OCI-LY1 (cell line): ENCODE measurements around the gene SUPT3H.
"Not testable (repeated sequence)": the region's sequence is repeated elsewhere in the genome, so short reads cannot be mapped to it uniquely, and the experiment has no call there.

ENCODE experiments used
- H2AFZ ChIP-seq: fragments of 200-600 bp; sonication (generic), shearing (Covaris generic); 2 replicates; pipeline ENCODE4 v1.6.0; 2014; ENCODE audit warnings: antibody characterized with exemption, mild to moderate bottlenecking, low read length
- H3F3A ChIP-seq: fragments of 200-600 bp; sonication (generic), shearing (Covaris generic); 2 replicates; pipeline ENCODE4 v1.6.0; 2014; ENCODE audit warnings: mild to moderate bottlenecking, antibody characterized with exemption, low read length, moderate library complexity; ENCODE audit not compliant: insufficient read depth
- H3K27ac ChIP-seq: fragments of 200-600 bp; sonication (generic); 2 replicates; pipeline ENCODE4 v1.5.1; 2014; ENCODE audit warnings: low read length, mixed run types, mild to moderate bottlenecking, low read depth; ENCODE audit not compliant: poor library complexity, severe bottlenecking
- H3K27me3 ChIP-seq: fragments of 200-600 bp; sonication (generic); 2 replicates; pipeline ENCODE4 v1.6.0; 2014; ENCODE audit warnings: antibody characterized with exemption, mild to moderate bottlenecking, low read length, moderate library complexity; ENCODE audit not compliant: insufficient read depth
- H3K36me3 ChIP-seq: fragments of 200-600 bp; sonication (generic); 2 replicates; pipeline ENCODE4 v1.6.1; 2014; ENCODE audit warnings: mild to moderate bottlenecking, antibody characterized with exemption, low read length, moderate library complexity, mixed read lengths; ENCODE audit not compliant: insufficient read depth
- H3K4me1 ChIP-seq: fragments of 200-600 bp; sonication (generic); 2 replicates; pipeline ENCODE4 v1.5.1; 2014; ENCODE audit warnings: mild to moderate bottlenecking, low read length, moderate library complexity; ENCODE audit not compliant: insufficient read depth, severe bottlenecking
- H3K4me2 ChIP-seq: fragments of 200-600 bp; sonication (generic), shearing (Covaris generic); 2 replicates; pipeline ENCODE4 v1.6.1; 2014; ENCODE audit warnings: low read length
- H3K4me3 ChIP-seq: fragments of 200-600 bp; sonication (generic); 2 replicates; pipeline ENCODE4 v1.5.1; 2014; ENCODE audit warnings: low read length, low read depth, mild to moderate bottlenecking, mixed read lengths; ENCODE audit not compliant: poor library complexity, severe bottlenecking
- H3K79me2 ChIP-seq: fragments of 200-600 bp; shearing (Covaris generic); 2 replicates; pipeline ENCODE4 v1.6.1; 2016; ENCODE audit warnings: mixed run types, low read length, mixed read lengths; ENCODE audit not compliant: insufficient read depth
- H3K9ac ChIP-seq: fragments of 200-600 bp; sonication (generic), shearing (Covaris generic); 2 replicates; pipeline ENCODE4 v1.6.1; 2014; ENCODE audit warnings: mild to moderate bottlenecking, low read length, mixed read lengths
- H3K9me2 ChIP-seq: fragments of 200-600 bp; sonication (generic), shearing (Covaris generic); 2 replicates; pipeline ENCODE4 v1.6.1; 2014; ENCODE audit warnings: low read depth, mild to moderate bottlenecking, low read length, mixed read lengths
- H3K9me3 ChIP-seq: fragments of 200-600 bp; shearing (Covaris generic); 2 replicates; pipeline ENCODE4 v1.6.1; 2014; ENCODE audit warnings: low read length, mixed read lengths
- H4K20me1 ChIP-seq: fragments of 200-600 bp; sonication (generic), shearing (Covaris generic); 2 replicates; pipeline ENCODE4 v1.6.0; 2016; ENCODE audit warnings: mild to moderate bottlenecking, low read length; ENCODE audit not compliant: insufficient read depth
- EZH2 ChIP-seq: fragments of 200-600 bp; sonication (generic), shearing (Covaris generic); IDR thresholded peaks from 2 replicates; pipeline ENCODE4 v1.8.0; 2017; ENCODE audit warnings: borderline replicate concordance, mixed run types, mild to moderate bottlenecking, antibody characterized with exemption, low read length, moderate library complexity, mixed read lengths
- TF ChIP-seq, protein P1 (sequence below): fragments of 200-600 bp; sonication (generic), shearing (Covaris generic); IDR thresholded peaks from 2 replicates; pipeline ENCODE4 v1.5.1; 2017; ENCODE audit warnings: mild to moderate bottlenecking, antibody characterized with exemption, low read length, moderate library complexity, mixed read lengths

SUPT3H gene

DNA sequence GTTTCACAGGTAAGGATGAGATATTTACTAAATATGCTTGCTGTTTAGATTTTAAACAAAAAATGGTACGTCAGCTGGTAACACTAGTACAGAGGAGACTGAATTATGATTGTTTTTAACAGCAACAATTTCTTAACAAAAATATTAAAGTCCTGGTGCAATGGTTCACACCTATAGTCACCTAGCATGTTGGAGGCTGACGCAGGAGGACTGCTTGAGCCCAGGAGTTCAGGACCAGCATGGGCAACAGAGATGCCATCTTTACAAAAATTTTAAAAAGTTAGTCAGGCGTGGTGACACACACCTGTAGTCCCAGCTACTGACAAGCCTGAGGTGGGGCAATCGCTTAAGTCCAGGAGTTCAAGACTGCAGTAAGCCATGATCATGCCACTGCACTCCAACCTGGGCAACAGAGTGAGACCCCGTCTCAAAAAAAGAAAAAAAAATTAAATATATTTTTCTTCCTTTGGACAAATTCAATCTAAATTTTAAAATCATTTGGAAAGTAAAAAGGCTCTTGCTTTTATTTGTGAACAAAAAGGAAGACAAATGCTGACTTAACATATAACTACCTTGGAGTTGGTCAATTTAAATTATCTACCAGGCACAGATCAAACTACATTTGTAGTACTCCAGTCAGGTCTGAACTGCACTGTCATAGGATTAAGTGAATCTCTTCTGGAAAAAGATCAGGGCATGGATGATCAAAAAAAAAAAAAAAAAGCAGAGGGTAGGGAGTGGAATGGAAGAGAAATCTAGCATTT, 87.8 kb downstream of the SUPT3H start:
- no peak overlapping the region for H3K27ac ChIP-seq
- H3K9me3 ChIP-seq = no peaks in the 10 kb centered on the region
- no peak overlapping the region for H3K9ac ChIP-seq

DNA sequence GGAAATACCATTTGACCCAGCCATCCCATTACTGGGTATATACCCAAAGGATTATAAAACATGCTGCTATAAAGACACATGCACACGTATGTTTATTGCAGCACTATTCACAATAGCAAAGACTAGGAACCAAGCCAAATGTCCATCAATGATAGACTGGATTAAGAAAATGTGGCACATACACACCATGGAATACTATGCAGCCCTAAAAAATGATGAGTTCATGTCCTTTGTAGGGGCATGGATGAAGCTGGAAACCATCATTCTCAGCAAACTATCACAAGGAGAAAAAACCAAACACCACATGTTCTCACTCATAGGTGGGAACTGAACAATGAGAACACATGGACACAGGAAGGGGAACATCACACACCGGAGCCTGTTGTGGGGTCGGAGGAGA, 91.0 kb downstream of the SUPT3H start:
- H3K9ac ChIP-seq, H4K20me1 ChIP-seq, H3K27ac ChIP-seq, H3K4me2 ChIP-seq, H3K79me2 ChIP-seq, H3K9me3 ChIP-seq, H2AFZ ChIP-seq, H3K27me3 ChIP-seq, H3K36me3 ChIP-seq, H3K4me1 ChIP-seq, H3K4me3 ChIP-seq, H3K9me2 ChIP-seq, H3F3A ChIP-seq: not testable (repeated sequence)

More for the DNA sequence above, 87.8 kb downstream of the SUPT3H start:
- H2AFZ ChIP-seq = no peak overlapping the region
- TF ChIP-seq EZH2 = no peak
- TF ChIP-seq, protein P1, sequence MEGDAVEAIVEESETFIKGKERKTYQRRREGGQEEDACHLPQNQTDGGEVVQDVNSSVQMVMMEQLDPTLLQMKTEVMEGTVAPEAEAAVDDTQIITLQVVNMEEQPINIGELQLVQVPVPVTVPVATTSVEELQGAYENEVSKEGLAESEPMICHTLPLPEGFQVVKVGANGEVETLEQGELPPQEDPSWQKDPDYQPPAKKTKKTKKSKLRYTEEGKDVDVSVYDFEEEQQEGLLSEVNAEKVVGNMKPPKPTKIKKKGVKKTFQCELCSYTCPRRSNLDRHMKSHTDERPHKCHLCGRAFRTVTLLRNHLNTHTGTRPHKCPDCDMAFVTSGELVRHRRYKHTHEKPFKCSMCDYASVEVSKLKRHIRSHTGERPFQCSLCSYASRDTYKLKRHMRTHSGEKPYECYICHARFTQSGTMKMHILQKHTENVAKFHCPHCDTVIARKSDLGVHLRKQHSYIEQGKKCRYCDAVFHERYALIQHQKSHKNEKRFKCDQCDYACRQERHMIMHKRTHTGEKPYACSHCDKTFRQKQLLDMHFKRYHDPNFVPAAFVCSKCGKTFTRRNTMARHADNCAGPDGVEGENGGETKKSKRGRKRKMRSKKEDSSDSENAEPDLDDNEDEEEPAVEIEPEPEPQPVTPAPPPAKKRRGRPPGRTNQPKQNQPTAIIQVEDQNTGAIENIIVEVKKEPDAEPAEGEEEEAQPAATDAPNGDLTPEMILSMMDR = no peak
- H3F3A ChIP-seq = no peaks in the 10 kb centered on the region
- no peak overlapping the region for H3K4me2 ChIP-seq
- no peaks in the 10 kb centered on the region for H3K36me3 ChIP-seq
- H4K20me1 ChIP-seq = no peaks in the 10 kb centered on the region
- H3K4me1 ChIP-seq = no peaks in the 10 kb centered on the region
- H3K79me2 ChIP-seq = no peaks in the 10 kb centered on the region
- H3K9me2 ChIP-seq = no peaks in the 10 kb centered on the region
- no peak overlapping the region for H3K4me3 ChIP-seq
- no peaks in the 10 kb centered on the region for H3K27me3 ChIP-seq

DNA sequence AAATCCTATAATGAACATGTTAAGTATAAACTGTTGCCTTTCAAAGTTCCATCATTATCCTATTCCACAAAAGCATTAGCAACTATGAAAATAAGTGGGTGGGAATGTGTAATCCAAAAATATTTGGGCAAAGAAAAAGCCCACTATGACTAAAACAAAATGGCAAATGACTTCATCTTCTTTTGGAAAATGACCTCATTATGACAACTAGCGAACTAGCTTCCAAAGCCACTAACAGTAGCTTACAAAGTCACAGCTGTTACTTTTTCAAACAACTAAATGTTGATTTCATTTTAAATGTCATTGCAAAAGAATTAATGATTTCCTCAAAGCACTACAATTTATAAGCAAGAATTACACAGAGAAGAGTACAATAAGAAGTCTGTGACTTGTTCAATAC, 99.4 kb downstream of the SUPT3H start:
- H3K4me3 ChIP-seq = no peak overlapping the region
- no peak overlapping the region for H3K9ac ChIP-seq
- no peak overlapping the region for H3K4me2 ChIP-seq
- no peaks in the 10 kb centered on the region for H4K20me1 ChIP-seq
- no peak overlapping the region for H2AFZ ChIP-seq
- TF ChIP-seq EZH2 = no peak
- TF ChIP-seq, protein P1 = no peak
- no peaks in the 10 kb centered on the region for H3K9me2 ChIP-seq
- H3K36me3 ChIP-seq = no peaks in the 10 kb centered on the region
- H3K27me3 ChIP-seq = no peaks in the 10 kb centered on the region
- no peaks in the 10 kb centered on the region for H3K4me1 ChIP-seq
- H3F3A ChIP-seq = no peaks in the 10 kb centered on the region
- no peaks in the 10 kb centered on the region for H3K9me3 ChIP-seq
- H3K79me2 ChIP-seq = no peaks in the 10 kb centered on the region
- no peak overlapping the region for H3K27ac ChIP-seq

DNA sequence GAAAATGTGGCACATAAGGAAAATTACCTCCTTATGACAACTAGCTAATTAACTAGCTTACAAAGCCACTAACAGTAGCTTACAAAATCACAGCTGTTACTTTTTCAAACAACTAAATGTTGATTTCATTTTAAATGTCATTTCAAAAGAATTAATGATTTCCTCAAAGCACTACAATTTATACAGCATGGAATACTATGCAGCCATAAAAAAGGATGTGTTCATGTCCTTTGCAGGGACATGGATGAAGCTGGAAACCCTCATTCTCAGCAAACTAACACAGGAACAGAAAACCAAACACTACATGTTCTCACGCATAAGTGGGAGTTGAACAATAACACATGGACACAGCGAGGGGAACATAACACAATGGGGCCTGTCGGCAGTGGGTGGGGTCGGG, 100.0 kb downstream of the SUPT3H start:
- H3K9ac ChIP-seq, H3K27me3 ChIP-seq, H2AFZ ChIP-seq, H3K9me2 ChIP-seq, H3K9me3 ChIP-seq, H3K4me2 ChIP-seq, H3F3A ChIP-seq, H4K20me1 ChIP-seq, H3K36me3 ChIP-seq, H3K27ac ChIP-seq, H3K4me1 ChIP-seq, H3K79me2 ChIP-seq, H3K4me3 ChIP-seq: not testable (repeated sequence)
